ENCODE results near the gene RPS6KL1.
A peak's percentile ranks its signal among the peaks of the same experiment; 100 is the strongest.

RPS6KL1 gene

DNA sequence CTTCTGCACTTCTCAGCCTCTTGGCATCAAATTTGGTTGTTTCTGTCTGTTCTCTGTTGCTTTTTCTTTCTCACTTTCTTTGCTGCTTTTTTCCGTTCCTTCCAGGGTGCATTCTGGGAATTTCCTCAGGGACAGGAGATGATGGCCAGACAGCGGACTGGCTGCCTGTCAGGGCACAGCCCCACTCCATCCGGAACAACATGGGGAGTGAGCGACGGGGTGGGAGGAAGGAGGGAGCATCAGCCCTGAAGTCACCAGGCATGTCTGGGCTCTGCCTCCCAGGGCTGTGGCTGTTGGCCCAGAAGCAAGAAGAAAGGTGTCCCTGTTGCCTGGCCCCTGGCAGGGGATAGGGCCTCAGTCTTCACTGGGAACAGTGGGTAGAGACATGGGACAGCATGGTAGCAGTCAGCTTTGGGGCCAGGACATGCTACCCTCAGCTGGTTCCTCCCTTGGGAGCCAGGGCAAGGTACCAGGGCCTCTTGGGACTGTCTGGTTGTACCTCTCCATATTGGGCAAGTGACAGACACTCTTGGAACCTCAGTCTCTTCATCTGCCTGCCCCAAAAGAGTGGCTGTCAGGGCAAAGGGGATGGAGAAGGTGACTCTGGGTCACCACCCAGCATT lies 23.7 kb upstream of the RPS6KL1 start:
- TF ChIP-seq, protein P1, sequence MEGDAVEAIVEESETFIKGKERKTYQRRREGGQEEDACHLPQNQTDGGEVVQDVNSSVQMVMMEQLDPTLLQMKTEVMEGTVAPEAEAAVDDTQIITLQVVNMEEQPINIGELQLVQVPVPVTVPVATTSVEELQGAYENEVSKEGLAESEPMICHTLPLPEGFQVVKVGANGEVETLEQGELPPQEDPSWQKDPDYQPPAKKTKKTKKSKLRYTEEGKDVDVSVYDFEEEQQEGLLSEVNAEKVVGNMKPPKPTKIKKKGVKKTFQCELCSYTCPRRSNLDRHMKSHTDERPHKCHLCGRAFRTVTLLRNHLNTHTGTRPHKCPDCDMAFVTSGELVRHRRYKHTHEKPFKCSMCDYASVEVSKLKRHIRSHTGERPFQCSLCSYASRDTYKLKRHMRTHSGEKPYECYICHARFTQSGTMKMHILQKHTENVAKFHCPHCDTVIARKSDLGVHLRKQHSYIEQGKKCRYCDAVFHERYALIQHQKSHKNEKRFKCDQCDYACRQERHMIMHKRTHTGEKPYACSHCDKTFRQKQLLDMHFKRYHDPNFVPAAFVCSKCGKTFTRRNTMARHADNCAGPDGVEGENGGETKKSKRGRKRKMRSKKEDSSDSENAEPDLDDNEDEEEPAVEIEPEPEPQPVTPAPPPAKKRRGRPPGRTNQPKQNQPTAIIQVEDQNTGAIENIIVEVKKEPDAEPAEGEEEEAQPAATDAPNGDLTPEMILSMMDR (IDR thresholded peaks at IDR 0.05; ENCODE audit: borderline replicate concordance, extremely low read depth, low read length, poor library complexity, severe bottlenecking): no peak
- no peak for TF ChIP-seq EZH2 (IDR thresholded peaks at IDR 0.05; ENCODE audit: borderline replicate concordance, low read depth, low read length, severe bottlenecking)
- no peak overlapping the region for H3K4me2 ChIP-seq (ENCODE audit: insufficient read depth, low read length)
- ATAC-seq (ENCODE audit: insufficient read depth, low read depth): no peak

DNA sequence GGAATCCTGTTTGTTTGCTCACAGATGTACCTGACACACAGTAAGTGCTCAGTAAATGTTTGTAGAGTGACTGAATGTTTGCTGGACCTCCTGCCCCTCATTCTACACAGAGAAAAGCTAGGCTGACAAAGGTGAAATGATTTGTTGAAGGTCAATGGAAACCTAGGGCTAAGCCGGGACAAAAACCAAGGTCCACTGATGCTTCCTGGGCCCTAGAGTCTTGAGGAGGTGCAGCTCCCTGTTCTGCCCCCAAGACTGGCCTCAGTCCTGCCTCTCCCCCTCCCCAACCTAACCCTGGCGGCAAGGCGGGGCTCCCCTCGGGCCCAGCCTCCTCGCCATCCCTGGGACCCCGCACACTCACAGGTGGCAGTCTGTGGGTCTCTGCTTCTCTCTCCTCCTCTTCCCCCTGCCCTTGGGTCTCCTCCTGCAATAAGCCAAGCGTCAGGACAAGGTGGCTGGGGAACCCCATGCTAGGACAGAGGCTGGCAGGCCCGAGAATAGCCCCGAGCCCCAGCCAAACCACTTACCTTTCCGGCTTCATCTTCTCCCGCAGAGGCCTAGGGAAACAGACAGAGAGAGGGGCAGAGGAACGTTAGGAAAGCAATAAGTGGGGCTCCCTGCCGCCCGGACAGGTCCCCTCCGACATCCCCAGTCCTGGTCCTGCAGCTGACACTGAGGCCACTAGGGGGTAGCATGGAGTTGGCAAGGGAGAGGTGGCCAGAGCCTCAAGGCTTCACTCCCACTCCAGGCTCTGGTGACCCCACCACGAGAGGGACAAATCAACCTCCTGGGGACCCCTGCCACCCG lies 23.0 kb upstream of the RPS6KL1 start:
- Histone ChIP-seq H3K9ac (ENCODE audit: low read depth, low read length) (no peak overlapping the region), H3K36me3 (ENCODE audit: insufficient read depth, low read length) (no peaks in the 10 kb centered on the region), H4K20me1 (ENCODE audit: insufficient read depth, low read length) (no peaks in the 10 kb centered on the region), H3K4me1 (ENCODE audit: insufficient read depth, low read length) (no peaks in the 10 kb centered on the region), H3K79me2 (ENCODE audit: insufficient read depth, low read length) (no peaks in the 10 kb centered on the region), H3K27me3 (ENCODE audit: insufficient read depth, low read length, poor library complexity) (no peaks in the 10 kb centered on the region), H3K4me3 (ENCODE audit: low read depth in 1 of 2, low read length in 2 of 2) (no peak overlapping the region), H3K27ac (ENCODE audit: low read length) (no peak overlapping the region), H3K4me2 (ENCODE audit: insufficient read depth, low read length) (no peak overlapping the region), H3K9me3 (ENCODE audit: insufficient read depth, low read length, severe bottlenecking) (no peaks in the 10 kb centered on the region), H2AFZ (ENCODE audit: low read depth, low read length) (peak overlapping the region; percentile 11)
- DNase-seq (peak; percentile 74), ATAC-seq (ENCODE audit: insufficient read depth, low read depth) (peak; percentile 89)
- TF ChIP-seq EZH2 (IDR thresholded peaks at IDR 0.05; ENCODE audit: borderline replicate concordance, low read depth, low read length, severe bottlenecking): no peak
- TF ChIP-seq, protein P1 (IDR thresholded peaks at IDR 0.05; ENCODE audit: borderline replicate concordance, extremely low read depth, low read length, poor library complexity, severe bottlenecking): peak; percentile 94

More for the DNA sequence above, 23.7 kb upstream of the RPS6KL1 start:
- no peak overlapping the region for H3K9ac ChIP-seq (ENCODE audit: low read depth, low read length)
- DNase-seq: no peak
- peak overlapping the region; percentile 11; the same call in 1 of the 2 replicates for H2AFZ ChIP-seq (ENCODE audit: low read depth, low read length)
- H3K27ac ChIP-seq (ENCODE audit: low read length): no peak overlapping the region
- no peaks in the 10 kb centered on the region for H3K27me3 ChIP-seq (ENCODE audit: insufficient read depth, low read length, poor library complexity)
- no peaks in the 10 kb centered on the region for H3K9me3 ChIP-seq (ENCODE audit: insufficient read depth, low read length, severe bottlenecking)
- no peaks in the 10 kb centered on the region for H3K4me1 ChIP-seq (ENCODE audit: insufficient read depth, low read length)
- H3K36me3 ChIP-seq (ENCODE audit: insufficient read depth, low read length): no peaks in the 10 kb centered on the region
- no peak overlapping the region for H3K4me3 ChIP-seq (ENCODE audit: low read depth in 1 of 2, low read length in 2 of 2)
- H3K79me2 ChIP-seq (ENCODE audit: insufficient read depth, low read length): no peaks in the 10 kb centered on the region
- no peaks in the 10 kb centered on the region for H4K20me1 ChIP-seq (ENCODE audit: insufficient read depth, low read length)

DNA sequence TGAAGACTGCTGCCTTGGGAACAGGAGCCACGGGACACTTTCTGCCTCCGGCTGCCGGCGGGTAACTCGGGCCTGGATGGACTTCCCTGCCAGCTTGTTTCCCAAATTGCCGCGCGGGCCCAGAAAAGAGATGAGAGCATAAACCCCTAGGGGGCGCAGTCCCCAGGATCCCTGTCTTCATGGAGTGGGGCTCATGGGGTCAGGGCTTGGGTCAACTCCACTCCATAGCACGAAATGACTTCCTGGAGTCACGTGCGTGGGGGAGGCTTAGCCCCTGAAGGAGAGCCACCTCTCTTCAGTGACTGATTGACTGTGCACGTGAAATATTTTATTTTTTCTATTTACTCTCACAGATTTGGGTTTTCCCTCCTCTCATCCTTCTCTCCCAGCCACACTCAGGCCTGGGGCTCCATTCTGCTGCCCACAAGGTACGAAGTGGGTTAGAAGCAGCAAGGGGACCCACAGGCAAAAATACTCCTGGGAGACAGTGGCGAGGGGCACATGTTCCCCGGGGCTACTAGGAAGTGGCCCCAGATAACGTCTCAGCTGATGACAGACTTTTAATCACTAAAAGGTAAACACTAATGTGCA lies 22.3 kb upstream of the RPS6KL1 start:
- no peaks in the 10 kb centered on the region for H3K27me3 ChIP-seq (ENCODE audit: insufficient read depth, low read length, poor library complexity)
- H3K79me2 ChIP-seq (ENCODE audit: insufficient read depth, low read length): no peaks in the 10 kb centered on the region
- DNase-seq (peak; percentile 32), ATAC-seq (ENCODE audit: insufficient read depth, low read depth) (no peak)
- H3K4me3 ChIP-seq (ENCODE audit: low read depth in 1 of 2, low read length in 2 of 2): no peak overlapping the region
- no peaks in the 10 kb centered on the region for H4K20me1 ChIP-seq (ENCODE audit: insufficient read depth, low read length)
- no peaks in the 10 kb centered on the region for H3K4me1 ChIP-seq (ENCODE audit: insufficient read depth, low read length)
- no peak overlapping the region for H3K27ac ChIP-seq (ENCODE audit: low read length)
- H3K4me2 ChIP-seq (ENCODE audit: insufficient read depth, low read length): no peak overlapping the region
- H3K9ac ChIP-seq (ENCODE audit: low read depth, low read length): no peak overlapping the region
- no peak overlapping the region for H2AFZ ChIP-seq (ENCODE audit: low read depth, low read length)
- no peaks in the 10 kb centered on the region for H3K9me3 ChIP-seq (ENCODE audit: insufficient read depth, low read length, severe bottlenecking)
- TF ChIP-seq, protein P1 (IDR thresholded peaks at IDR 0.05; ENCODE audit: borderline replicate concordance, extremely low read depth, low read length, poor library complexity, severe bottlenecking): peak; percentile 64
- TF ChIP-seq EZH2 (IDR thresholded peaks at IDR 0.05; ENCODE audit: borderline replicate concordance, low read depth, low read length, severe bottlenecking): no peak
- no peaks in the 10 kb centered on the region for H3K36me3 ChIP-seq (ENCODE audit: insufficient read depth, low read length)

Data from DND-41 (cell line).